Hepatocyte (in vitro differentiated cells): Measurements from ENCODE around the gene CFAP141. TPM values are rescaled to one million over a fixed set of nuclear protein-coding genes. Genes with fewer than 3 reads are reported as not detected.
A peak's percentile ranks its signal among the peaks of the same experiment; 100 is the strongest.

Experiments used
- microRNA counts: library from miRNA; unstranded; fragments of <30 nt; microRNA quantifications from one replicate; lab custom pipeline; 2017
- microRNA-seq: library from miRNA; unstranded; fragments of <30 nt; microRNA quantifications from one replicate; pipeline ENCODE4, GENCODE V29; 2017
- polyA plus RNA-seq: library from polyadenylated mRNA; unstranded; fragments of >200 nt; fragmentation: Nextera tagmentation; extraction: Ambion mirVana; gene quantifications from 2 replicates; pipeline ENCODE4 v1.2.1, GENCODE V29; 2016
- small RNA-seq: library from RNA; depleted of rRNA; stranded (forward); fragments of <200 nt; gene quantifications from one replicate; pipeline ENCODE3, GENCODE V24; 2014
- total RNA-seq: library from RNA; depleted of rRNA; stranded (reverse); fragments of >200 nt; gene quantifications from 2 replicates; pipeline ENCODE4 v1.2.3, GENCODE V29; 2014

The CFAP141 gene
- total and polyA plus RNA-seq, 2 experiments from 2014 or later: not detected

MicroRNAs within 50 kb of the gene (microRNA counts, 767-probe panel; counts per million panel counts)
- not detected for microRNA hsa-miR-190b (lab: Ali Mortazavi, UCI)

Small RNAs within 50 kb of the gene (microRNA-seq; reads per million reads assigned to microRNA genes)
- gene MIR190B: 26.4 reads per million, percentile 44 among the genes with 10 or more reads in this experiment

Small RNAs within 50 kb of the gene (small RNA-seq; reads per million reads assigned to genes)
- 0.50 reads per million, percentile 38 among the genes with 10 or more reads in this experiment for gene MIR190B

Other genes starting within 250 kb of the CFAP141 start
- 7.6 and 10.5 TPM in 2 replicates for gene CRTC2, start 247.7 kb downstream of the CFAP141 start, total RNA-seq
- gene CRTC2, start 247.7 kb downstream of the CFAP141 start, polyA plus RNA-seq: 27.1 and 28.0 TPM in 2 replicates
- 141 and 158 TPM in 2 replicates for gene SLC39A1, start 242.8 kb downstream of the CFAP141 start, total RNA-seq
- gene SLC39A1, start 242.8 kb downstream of the CFAP141 start, polyA plus RNA-seq: 163 and 174 TPM in 2 replicates
- gene CREB3L4, start 238.4 kb downstream of the CFAP141 start, total RNA-seq: 10.9 and 15.1 TPM in 2 replicates
- gene CREB3L4, start 238.4 kb downstream of the CFAP141 start, polyA plus RNA-seq: 8.6 and 16.6 TPM in 2 replicates
- gene JTB, start 228.7 kb downstream of the CFAP141 start, total RNA-seq: 213 and 240 TPM in 2 replicates
- gene JTB, start 228.7 kb downstream of the CFAP141 start, polyA plus RNA-seq: 215 and 217 TPM in 2 replicates
- 25.9 and 39.6 TPM in 2 replicates for gene RAB13, start 220.0 kb downstream of the CFAP141 start, total RNA-seq
- gene RAB13, start 220.0 kb downstream of the CFAP141 start, polyA plus RNA-seq: 98.7 and 125 TPM in 2 replicates
- gene RPS27, start 215.6 kb downstream of the CFAP141 start, total RNA-seq: 2,478 and 2,548 TPM in 2 replicates
- 1,603 and 1,696 TPM in 2 replicates for gene RPS27, start 215.6 kb downstream of the CFAP141 start, polyA plus RNA-seq
- 0.03 and 0.04 TPM in 2 replicates for gene NUP210L, start 51.3 kb downstream of the CFAP141 start, total RNA-seq
- not detected in 2 replicates for gene NUP210L, start 51.3 kb downstream of the CFAP141 start, polyA plus RNA-seq
- 440 and 441 TPM in 2 replicates for gene TPM3, start 14.2 kb downstream of the CFAP141 start, total RNA-seq
- gene TPM3, start 14.2 kb downstream of the CFAP141 start, polyA plus RNA-seq: 302 and 321 TPM in 2 replicates
- gene UBAP2L, start 14.6 kb upstream of the CFAP141 start, total RNA-seq: 83.5 and 103 TPM in 2 replicates
- 119 and 132 TPM in 2 replicates for gene UBAP2L, start 14.6 kb upstream of the CFAP141 start, polyA plus RNA-seq
- 80.0 and 86.9 TPM in 2 replicates for gene HAX1, start 66.3 kb upstream of the CFAP141 start, total RNA-seq
- 95.1 and 104 TPM in 2 replicates for gene HAX1, start 66.3 kb upstream of the CFAP141 start, polyA plus RNA-seq
- 0.96 and 2.0 TPM in 2 replicates for gene AQP10, start 114.8 kb upstream of the CFAP141 start, total RNA-seq
- 3.0 and 3.6 TPM in 2 replicates for gene AQP10, start 114.8 kb upstream of the CFAP141 start, polyA plus RNA-seq
- gene ATP8B2, start 119.2 kb upstream of the CFAP141 start, total RNA-seq: 30.1 and 42.0 TPM in 2 replicates
- 8.7 and 11.7 TPM in 2 replicates for gene ATP8B2, start 119.2 kb upstream of the CFAP141 start, polyA plus RNA-seq
- 35.1 and 58.0 TPM in 2 replicates for gene IL6R, start 199.0 kb upstream of the CFAP141 start, total RNA-seq
- gene IL6R, start 199.0 kb upstream of the CFAP141 start, polyA plus RNA-seq: 38.5 and 39.2 TPM in 2 replicates